Lower leg skin (tissue), 4 donors: Measurements from ENCODE around the gene DAP. TPM values are rescaled to one million over a fixed set of nuclear protein-coding genes. Genes with fewer than 3 reads are reported as not detected.

Source experiments
- DNase-seq, 2 donors: peaks; one replicate each; pipeline ENCODE4 v3.0.0-alpha.2; 2019; ENCODE audit warnings: low spot score in 2 of 2
- H3K4me3 ChIP-seq: fragments of 200-600 bp; sonication (generic); 2 replicates; pipeline ENCODE4 v1.5.1; 2017; ENCODE audit warnings: mild to moderate bottlenecking, low read depth; ENCODE audit not compliant: poor library complexity, severe bottlenecking
- CTCF ChIP-seq, 3 donors: fragments of 450-650 bp; IDR thresholded peaks; one replicate each; pipeline ENCODE4 v1.5.1; 2016; ENCODE audit warnings: antibody characterized with exemption in 3 of 3, mild to moderate bottlenecking in 3 of 3, moderate library complexity in 2 of 3
- POLR2A ChIP-seq, 2 donors: fragments of 450-650 bp; IDR thresholded peaks; one replicate each; pipeline ENCODE4 v1.6.1; 2016 to 2017; ENCODE audit warnings: antibody characterized with exemption in 2 of 2, mild to moderate bottlenecking in 1 of 2, moderate library complexity in 1 of 2
- WGBS, 2 donors: methylation state at CpG; one replicate each; pipeline ENCODE4 v1.1.5; 2018; 5-methylcytosine and 5-hydroxymethylcytosine counted together
- intact Hi-C: fragments of 100-400 bp; cut with DNase I; formaldehyde crosslinking; loops from one replicate; pipeline ENCODE4 v1.15.0; 2023; ENCODE audit warnings: low total_unique reads
- total RNA-seq, 4 donors: library from RNA; depleted of rRNA; stranded (reverse); fragments of >200 nt; gene quantifications; one replicate each; pipeline ENCODE4 v1.1.0, GENCODE V29; 2016

The DAP gene
- total RNA-seq, 4 donors from 2014 or later = 36.4 to 41.9 (median 39.7) TPM

GRCh38 chr5:10662083-10662482, 99.0 kb downstream of the DAP start:
- WGBS, 2 donors = 85 to 96% methylated on average over 11 of the region's 11 CpGs
- peak in 1 of 2 donors; percentile 48 for DNase-seq
- intact Hi-C loops = no loop called here
- no peak overlapping the region for H3K4me3 ChIP-seq
- TF ChIP-seq CTCF (IDR thresholded peaks at IDR 0.05) = no peak
- no peak for TF ChIP-seq POLR2A (IDR thresholded peaks at IDR 0.05)

- WGBS, 2 donors = 97 to 98% methylated on average over 13 of the region's 13 CpGs
- intact Hi-C loops = no loop called here
- peak in 1 of 2 donors; percentile 60 for DNase-seq
- TF ChIP-seq POLR2A (IDR thresholded peaks at IDR 0.05) = no peak
- TF ChIP-seq CTCF (IDR thresholded peaks at IDR 0.05) = no peak
- H3K4me3 ChIP-seq = no peak overlapping the region
These were observed 99.6 kb downstream of the DAP start for GRCh38 chr5:10661401-10661800.

GRCh38 chr5:10660720-10661387, 100.2 kb downstream of the DAP start:
- TF ChIP-seq CTCF (IDR thresholded peaks at IDR 0.05) = no peak
- no peak for TF ChIP-seq POLR2A (IDR thresholded peaks at IDR 0.05)
- peak in 1 of 2 donors; percentile 82 for DNase-seq
- H3K4me3 ChIP-seq = no peak overlapping the region
- WGBS, 2 donors = 92 to 97% methylated on average over 15 of the region's 15 CpGs
- intact Hi-C loops = no loop called here

GRCh38 chr5:10660135-10660534, 100.9 kb downstream of the DAP start:
- WGBS, 2 donors = 88 to 93% methylated on average over 3 of the region's 3 CpGs
- TF ChIP-seq POLR2A (IDR thresholded peaks at IDR 0.05) (no peak), CTCF (IDR thresholded peaks at IDR 0.05) (no peak)
- DNase-seq = peak in 1 of 2 donors; percentile 72
- no peak overlapping the region for H3K4me3 ChIP-seq
- intact Hi-C loops = no loop called here

GRCh38 chr5:10658265-10658664, 102.8 kb downstream of the DAP start:
- intact Hi-C loops = no loop called here
- no peak for DNase-seq
- 83 to 90% methylated on average over 4 of the region's 4 CpGs for WGBS, 2 donors

More at GRCh38 chr5:10658265-10658664, 102.8 kb downstream of the DAP start:
- H3K4me3 ChIP-seq = no peak overlapping the region
- TF ChIP-seq POLR2A (IDR thresholded peaks at IDR 0.05) (no peak), CTCF (IDR thresholded peaks at IDR 0.05) (no peak)
